H1 (cell line): Measurements from ENCODE around the gene PMPCB. TPM values are rescaled to one million over a fixed set of nuclear protein-coding genes. Genes with fewer than 3 reads are reported as not detected.
"Not testable (repeated sequence)": the region's sequence is repeated elsewhere in the genome, so short reads cannot be mapped to it uniquely, and the experiment has no call there.

ENCODE experiments used
- CTCF ChIA-PET: fragments of 300-600 bp; sonication (Branson Sonifier 250); formaldehyde crosslinking; loops from one replicate; lab custom pipeline; 2021; ENCODE audit not compliant: partially characterized antibody; lab: Charles Lee
- POLR2A ChIA-PET: fragments of 300-600 bp; sonication (Branson Sonifier 250); formaldehyde crosslinking; loops from one replicate; lab custom pipeline; 2021; ENCODE audit warnings: inconsistent platforms; ENCODE audit not compliant: partially characterized antibody; lab: Charles Lee
- DNase-seq, 2 experiments: peaks; one replicate each; pipeline versions ENCODE4 v3.0.0 to v3.0.0-alpha.2; 2010 to 2022; ENCODE audit warnings: low spot score in 2 of 2, low read depth in 1 of 2, mixed read lengths in 1 of 2
- FAIRE-seq: peaks from 2 replicates; lab custom pipeline; 2011; peaks lifted over from hg19 to GRCh38; lab: Jason Lieb, UNC
- H2AFZ ChIP-seq: 2 replicates; pipeline ENCODE4 v1.8.1; 2012; ENCODE audit warnings: low read length, inconsistent platforms
- H2AK5ac ChIP-seq: 2 replicates; pipeline ENCODE4 v1.6.1; 2013; ENCODE audit warnings: low read depth, low read length
- H2BK120ac ChIP-seq: replicated peaks from 2 replicates; pipeline ENCODE3; 2013; ENCODE audit warnings: low read depth, low read length, inconsistent platforms
- H2BK12ac ChIP-seq: 2 replicates; pipeline ENCODE4 v1.6.1; 2013; ENCODE audit warnings: low read depth, low read length
- H2BK15ac ChIP-seq: 2 replicates; pipeline ENCODE4 v1.6.1; 2013; ENCODE audit warnings: low read length
- H2BK20ac ChIP-seq: 2 replicates; pipeline ENCODE4 v1.6.1; 2013; ENCODE audit warnings: low read length
- H2BK5ac ChIP-seq: 2 replicates; pipeline ENCODE4 v1.6.1; 2013; ENCODE audit warnings: low read depth, low read length
- H3K14ac ChIP-seq: 2 replicates; pipeline ENCODE4 v1.6.1; 2013; ENCODE audit warnings: inconsistent platforms; ENCODE audit not compliant: insufficient read length
- H3K18ac ChIP-seq: 2 replicates; pipeline ENCODE4 v1.6.1; 2013; ENCODE audit warnings: low read length; ENCODE audit errors: extremely low read depth
- H3K23ac ChIP-seq: 2 replicates; pipeline ENCODE4 v1.6.1; 2013; ENCODE audit warnings: inconsistent platforms; ENCODE audit not compliant: insufficient read length
- H3K23me2 ChIP-seq: 2 replicates; pipeline ENCODE4 v1.6.1; 2013; ENCODE audit warnings: low read depth, low read length
- H3K27ac ChIP-seq: 2 replicates; pipeline ENCODE4 v1.6.1; 2011; ENCODE audit warnings: low read depth, low read length, inconsistent platforms
- H3K27me3 ChIP-seq, 4 experiments: replicated peaks in 1 of 4; 1 replicate in 1 of 4; 2 replicates in 3 of 4; pipeline versions ENCODE4 v1.6.1 to v1.8.1; 2011 to 2013; ENCODE audit warnings: low read length in 3 of 4, mild to moderate bottlenecking in 3 of 4, inconsistent platforms in 2 of 4, mixed read lengths in 2 of 4, moderate library complexity in 1 of 4; ENCODE audit not compliant: control insufficient read depth in 3 of 4, insufficient read depth in 3 of 4; ENCODE audit errors: extremely low read depth in 1 of 4
- H3K36me3 ChIP-seq, 4 experiments: 2 replicates each; pipeline versions ENCODE4 v1.6.1 to v1.8.1; 2011 to 2013; ENCODE audit warnings: mild to moderate bottlenecking in 4 of 4, low read length in 3 of 4, moderate library complexity in 2 of 4, control low read depth in 1 of 4, inconsistent platforms in 1 of 4; ENCODE audit not compliant: insufficient read depth in 4 of 4, control insufficient read depth in 2 of 4
- H3K4ac ChIP-seq: replicated peaks from 2 replicates; pipeline ENCODE3; 2013; ENCODE audit warnings: low read length, low read depth, mixed read lengths, inconsistent platforms; ENCODE audit not compliant: insufficient read length
- H3K4me1 ChIP-seq, 4 experiments: replicated peaks in 1 of 4; 1 replicate in 1 of 4; 2 replicates in 3 of 4; pipeline versions ENCODE4 v1.6.1 to v1.8.1; 2011 to 2013; ENCODE audit warnings: low read length in 3 of 4, inconsistent platforms in 2 of 4, mixed read lengths in 1 of 4; ENCODE audit not compliant: insufficient read depth in 4 of 4, control insufficient read depth in 3 of 4
- H3K4me2 ChIP-seq, 2 experiments: 2 replicates each; pipeline versions ENCODE4 v1.6.1 to v1.8.1; 2011 to 2013; ENCODE audit warnings: low read depth in 2 of 2, low read length in 2 of 2, control low read depth in 1 of 2, inconsistent platforms in 1 of 2, mild to moderate bottlenecking in 1 of 2; ENCODE audit not compliant: insufficient read depth in 1 of 2
- H3K4me3 ChIP-seq, 4 experiments: fragments of 200-600, 300-600 bp in 1 of 4; sonication (generic), shearing (Covaris generic), sonication (Bioruptor Twin) in 1 of 4; 2 replicates each; pipeline versions ENCODE4 v1.5.1 to v1.8.1; 2011 to 2016; ENCODE audit warnings: low read length in 4 of 4, low read depth in 3 of 4, control low read depth in 2 of 4, inconsistent platforms in 2 of 4, mild to moderate bottlenecking in 2 of 4, mixed read lengths in 1 of 4, moderate library complexity in 1 of 4; ENCODE audit not compliant: insufficient read depth in 2 of 4; ENCODE audit errors: extremely low read depth in 1 of 4
- H3K56ac ChIP-seq: replicated peaks from 2 replicates; pipeline ENCODE3; 2013; ENCODE audit warnings: low read depth, mild to moderate bottlenecking, mixed read lengths, low read length, inconsistent platforms; ENCODE audit not compliant: insufficient read length
- H3K79me1 ChIP-seq: 2 replicates; pipeline ENCODE4 v1.6.1; 2013; ENCODE audit warnings: low read depth, low read length, control low read depth
- H3K79me2 ChIP-seq, 2 experiments: 2 replicates each; pipeline versions ENCODE4 v1.6.1 to v1.8.1; 2012 to 2013; ENCODE audit warnings: low read length in 2 of 2, mild to moderate bottlenecking in 2 of 2, inconsistent platforms in 1 of 2; ENCODE audit not compliant: insufficient read depth in 2 of 2, control insufficient read depth in 1 of 2
- H3K9ac ChIP-seq, 4 experiments: replicated peaks in 1 of 4; 1 replicate in 1 of 4; 2 replicates in 3 of 4; pipeline versions ENCODE4 v1.6.1 to v1.8.1; 2011 to 2013; ENCODE audit warnings: low read depth in 3 of 4, low read length in 3 of 4, control low read depth in 2 of 4, mild to moderate bottlenecking in 2 of 4, moderate library complexity in 2 of 4, inconsistent platforms in 1 of 4; ENCODE audit errors: extremely low read depth in 1 of 4
- H3K9me3 ChIP-seq, 2 experiments: 2 replicates each; pipeline versions ENCODE4 v1.6.1 to v1.8.1; 2012 to 2013; ENCODE audit warnings: mild to moderate bottlenecking in 2 of 2, moderate library complexity in 2 of 2, control low read depth in 1 of 2, inconsistent platforms in 1 of 2, low read depth in 1 of 2, low read length in 1 of 2, mixed read lengths in 1 of 2; ENCODE audit not compliant: insufficient read depth in 2 of 2
- H4K20me1 ChIP-seq, 2 experiments: replicated peaks in 1 of 2; 2 replicates each; pipeline versions ENCODE3 to v1.8.1; 2011 to 2013; ENCODE audit warnings: inconsistent platforms in 2 of 2, low read length in 2 of 2, mild to moderate bottlenecking in 1 of 2; ENCODE audit not compliant: insufficient read depth in 2 of 2, control insufficient read depth in 1 of 2
- H4K5ac ChIP-seq: 2 replicates; pipeline ENCODE4 v1.6.1; 2013; ENCODE audit warnings: low read length, low read depth, mixed read lengths, inconsistent platforms; ENCODE audit not compliant: insufficient read length
- H4K8ac ChIP-seq: 2 replicates; pipeline ENCODE4 v1.8.0; 2013; ENCODE audit warnings: mild to moderate bottlenecking, moderate library complexity, low read length, inconsistent platforms; ENCODE audit not compliant: insufficient read depth; ENCODE audit errors: extremely low read depth
- H4K91ac ChIP-seq: replicated peaks from 2 replicates; pipeline ENCODE3; 2013; ENCODE audit warnings: low read length, mixed read lengths, inconsistent platforms; ENCODE audit not compliant: insufficient read length
- CEBPB ChIP-seq: IDR thresholded peaks from 2 replicates; pipeline ENCODE4 v1.6.1; 2012; ENCODE audit warnings: low read depth, low read length
- WGBS, 2 experiments: shearing (Covaris generic) in 1 of 2; methylation state at CpG; one replicate each; pipeline versions ENCODE4 v1.1.6 to v1.1.7; 2013 to 2015; ENCODE audit warnings: low lambda C conversion rate in 2 of 2, mixed read lengths in 2 of 2, inconsistent platforms in 1 of 2, low coverage in 1 of 2, missing lambda C conversion rate in 1 of 2; ENCODE audit not compliant: insufficient replicate concordance in 2 of 2, insufficient coverage in 1 of 2, insufficient read length in 1 of 2; ENCODE audit errors: extremely low coverage in 1 of 2, missing lambda C conversion rate in 1 of 2; 5-methylcytosine and 5-hydroxymethylcytosine counted together
- polyA plus RNA-seq, 7 experiments: library from polyadenylated mRNA; depleted of rRNA in 3 of 7; stranded (reverse) in 5 of 7; unstranded in 2 of 7; fragments of >200 nt in 5 of 7; fragments of 200-250 nt in 2 of 7; gene quantifications; 1 replicate in 5 of 7; 2 replicates in 1 of 7; 4 replicates in 1 of 7; pipeline versions ENCODE4 v1.2.1 to v1.2.3, GENCODE V29; 2011 to 2013; ENCODE audit warnings: missing spikeins in 2 of 7, mixed read lengths in 2 of 7
- total RNA-seq: library from RNA; stranded (reverse); fragmentation: NEBNext Ultra II Directional; extraction: Animal tissue kit (Norgen Biotek cat#: 25700); gene quantifications from 2 replicates; pipeline ENCODE4 v1.2.1, GENCODE V29; 2021

PMPCB gene
- total and polyA plus RNA-seq, 2 of the 8 experiments (the other 6 are each of a cell fraction or from before 2014, with no cell fraction given): 60.6 to 83.5 TPM

- H2BK15ac ChIP-seq, DNase-seq, H2BK20ac ChIP-seq, H3K4me3 ChIP-seq, H3K56ac ChIP-seq, H3K27me3 ChIP-seq, POLR2A ChIA-PET, H3K27ac ChIP-seq, H3K14ac ChIP-seq, H4K91ac ChIP-seq, H3K9me3 ChIP-seq, H2BK120ac ChIP-seq, H2BK12ac ChIP-seq, H4K5ac ChIP-seq, H3K4me1 ChIP-seq, H3K36me3 ChIP-seq, H3K4me2 ChIP-seq, H2AK5ac ChIP-seq, H4K8ac ChIP-seq, H2AFZ ChIP-seq, H3K18ac ChIP-seq, H3K4ac ChIP-seq, H3K79me1 ChIP-seq, FAIRE-seq, H3K23me2 ChIP-seq, CTCF ChIA-PET, H2BK5ac ChIP-seq, H4K20me1 ChIP-seq, H3K79me2 ChIP-seq, H3K9ac ChIP-seq, H3K23ac ChIP-seq: not testable (repeated sequence)
- WGBS, 2 experiments: 95% methylated on average over 6 of the region's 6 CpGs; no CpG with 5 or more reads in 1 of the 2 experiments
- peak; percentile 36; the same call in 1 of the 2 replicates for TF ChIP-seq CEBPB
These were observed 23.9 kb upstream of the PMPCB start for GRCh38 chr7:103273374-103273773.

- FAIRE-seq: not testable (repeated sequence)
These were observed 22.4 kb upstream of the PMPCB start for GRCh38 chr7:103274867-103275266.

More at GRCh38 chr7:103274867-103275266, 22.4 kb upstream of the PMPCB start:
- H2BK12ac ChIP-seq, H3K27ac ChIP-seq, CTCF ChIA-PET, H3K4me1 ChIP-seq, H4K20me1 ChIP-seq, H2AK5ac ChIP-seq, H2BK15ac ChIP-seq, H3K23me2 ChIP-seq, DNase-seq, H3K36me3 ChIP-seq, H2BK5ac ChIP-seq, POLR2A ChIA-PET, H2BK120ac ChIP-seq, H3K79me1 ChIP-seq, H4K5ac ChIP-seq, H3K4me3 ChIP-seq, H3K4me2 ChIP-seq, H4K91ac ChIP-seq, H3K14ac ChIP-seq, H3K27me3 ChIP-seq, H3K79me2 ChIP-seq, H3K18ac ChIP-seq, H3K4ac ChIP-seq, H4K8ac ChIP-seq, H3K9ac ChIP-seq, H3K56ac ChIP-seq, H2AFZ ChIP-seq, H2BK20ac ChIP-seq, H3K9me3 ChIP-seq, H3K23ac ChIP-seq: not testable (repeated sequence)
- WGBS, 2 experiments: 91% methylated on average over 6 of the region's 24 CpGs; no CpG with 5 or more reads in 1 of the 2 experiments
